ENCODE data around the gene RDH12.

- TF ChIP-seq POLR2AphosphoS5 (IDR thresholded peaks at IDR 0.05; ENCODE audit: borderline replicate concordance, low read depth, low read length) (no peak), EZH2 (IDR thresholded peaks at IDR 0.05) (no peak), FOXP2 (optimal IDR thresholded peaks at IDR 0.05; ENCODE audit: control extremely low read depth, extremely low read length, insufficient read depth) (no peak)
Observed at GRCh38 chr14:67757175-67757574, 55.5 kb downstream of the RDH12 start.
